DND-41 (cell line): ENCODE results near the gene FOXP1.

Experiments used
- EZH2 ChIP-seq: IDR thresholded peaks from 3 replicates; pipeline ENCODE4 v1.6.1; 2012; ENCODE audit warnings: borderline replicate concordance, low read depth, mild to moderate bottlenecking, moderate library complexity, low read length, inconsistent platforms; ENCODE audit not compliant: severe bottlenecking
- TF ChIP-seq, protein P1 (sequence below): IDR thresholded peaks from 2 replicates; pipeline ENCODE4 v1.5.1; 2012; ENCODE audit warnings: borderline replicate concordance, low read length, moderate library complexity, mild to moderate bottlenecking; ENCODE audit not compliant: poor library complexity, severe bottlenecking; ENCODE audit errors: extremely low read depth

DNA sequence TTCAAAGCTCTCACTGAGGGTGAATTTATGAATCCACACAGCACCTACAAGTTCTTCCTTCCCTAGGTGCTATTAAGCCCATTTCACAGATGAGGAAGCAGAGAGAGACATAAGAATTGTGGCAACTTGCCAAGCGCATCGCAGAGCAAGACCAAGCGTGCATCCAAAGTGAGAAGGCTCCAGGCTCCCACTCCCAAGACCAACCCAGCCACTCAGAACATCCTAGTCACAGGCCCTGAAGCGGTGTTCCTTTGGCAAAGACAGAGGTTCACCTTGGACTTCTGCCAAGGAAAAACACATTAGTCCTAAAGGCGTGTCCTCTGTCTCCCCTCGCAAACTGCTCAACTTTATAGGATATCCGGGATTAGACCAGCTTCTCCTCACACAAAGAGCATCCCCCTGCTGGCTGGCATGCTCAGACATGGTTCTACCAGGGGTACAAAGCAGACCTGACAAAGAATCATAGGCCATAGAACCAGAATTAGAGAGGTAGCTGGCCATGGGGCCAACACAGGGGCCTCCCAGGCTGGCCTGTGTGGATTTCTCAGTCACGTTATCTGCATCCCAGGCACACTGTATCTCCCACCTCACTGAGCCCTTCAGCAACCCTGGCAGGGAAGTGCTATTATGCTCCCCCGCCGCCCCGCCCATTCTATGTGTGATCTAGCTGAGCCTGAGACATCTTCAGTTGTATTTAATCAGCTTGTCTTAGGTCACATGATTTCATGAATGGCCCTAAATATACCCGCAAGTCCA lies 160.2 kb downstream of the FOXP1 start:
- TF ChIP-seq, protein P1, sequence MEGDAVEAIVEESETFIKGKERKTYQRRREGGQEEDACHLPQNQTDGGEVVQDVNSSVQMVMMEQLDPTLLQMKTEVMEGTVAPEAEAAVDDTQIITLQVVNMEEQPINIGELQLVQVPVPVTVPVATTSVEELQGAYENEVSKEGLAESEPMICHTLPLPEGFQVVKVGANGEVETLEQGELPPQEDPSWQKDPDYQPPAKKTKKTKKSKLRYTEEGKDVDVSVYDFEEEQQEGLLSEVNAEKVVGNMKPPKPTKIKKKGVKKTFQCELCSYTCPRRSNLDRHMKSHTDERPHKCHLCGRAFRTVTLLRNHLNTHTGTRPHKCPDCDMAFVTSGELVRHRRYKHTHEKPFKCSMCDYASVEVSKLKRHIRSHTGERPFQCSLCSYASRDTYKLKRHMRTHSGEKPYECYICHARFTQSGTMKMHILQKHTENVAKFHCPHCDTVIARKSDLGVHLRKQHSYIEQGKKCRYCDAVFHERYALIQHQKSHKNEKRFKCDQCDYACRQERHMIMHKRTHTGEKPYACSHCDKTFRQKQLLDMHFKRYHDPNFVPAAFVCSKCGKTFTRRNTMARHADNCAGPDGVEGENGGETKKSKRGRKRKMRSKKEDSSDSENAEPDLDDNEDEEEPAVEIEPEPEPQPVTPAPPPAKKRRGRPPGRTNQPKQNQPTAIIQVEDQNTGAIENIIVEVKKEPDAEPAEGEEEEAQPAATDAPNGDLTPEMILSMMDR, result no peak
- TF ChIP-seq EZH2, result no peak
